Brain microvascular endothelial cell (primary cell): ENCODE results near the gene CORO7.

ENCODE experiments used
- DNase-seq: peaks from one replicate; pipeline ENCODE4 v3.0.0-alpha.2; 2020
- H3K27ac ChIP-seq: fragments of 250-450 bp; sonication (Bioruptor Pico); 2 replicates; pipeline ENCODE4 v1.5.1; 2020; ENCODE audit warnings: mild to moderate bottlenecking, moderate library complexity
- H3K27me3 ChIP-seq: fragments of 250-450 bp; sonication (Bioruptor Pico); replicated peaks from 2 replicates; pipeline ENCODE4 v1.5.1; 2020; ENCODE audit warnings: mild to moderate bottlenecking
- H3K36me3 ChIP-seq: fragments of 250-450 bp; sonication (Bioruptor Pico); replicated peaks from 2 replicates; pipeline ENCODE4 v1.5.1; 2020; ENCODE audit warnings: mild to moderate bottlenecking
- H3K4me3 ChIP-seq: 2 replicates; pipeline ENCODE4 v1.5.1; 2011; ENCODE audit warnings: low read depth, mild to moderate bottlenecking, control low read depth, low read length, moderate library complexity
- in situ Hi-C: cut with HindIII; loops from 2 replicates; pipeline ENCODE4 v1.10.0; 2017; ENCODE audit warnings: low sequenced_read_pairs, low pct_ligation_motif_present
- TF ChIP-seq, protein P1 (sequence below): IDR thresholded peaks from 2 replicates; pipeline ENCODE4 v1.5.1; 2011; ENCODE audit warnings: low read depth, mild to moderate bottlenecking, moderate library complexity, low read length, control low read depth, inconsistent platforms; ENCODE audit errors: missing control alignments

The CORO7 gene

DNA sequence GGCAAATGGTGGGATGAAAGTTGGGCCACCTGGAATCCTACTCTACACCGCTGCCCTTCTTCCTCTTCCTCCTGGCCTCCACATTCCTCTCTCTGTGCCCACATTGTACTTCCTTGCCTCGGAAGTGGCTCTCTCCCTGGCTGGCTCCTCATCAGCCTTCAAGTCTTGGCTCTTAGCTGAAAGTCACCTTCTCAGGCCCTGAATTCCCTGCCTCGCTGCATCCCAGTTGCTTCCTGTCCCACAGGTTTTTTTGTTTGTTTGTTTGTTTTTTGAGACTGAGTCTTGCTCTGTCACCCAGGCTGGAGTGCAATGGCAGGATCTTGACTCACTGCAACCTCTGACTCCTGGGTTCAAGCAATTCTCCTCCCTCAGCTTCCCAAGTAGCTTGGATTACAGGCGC, 62.7 kb downstream of the CORO7 start:
- H3K27ac ChIP-seq, result no peak overlapping the region
- no peak for DNase-seq
- in situ Hi-C loops, result no loop called here
- TF ChIP-seq, protein P1, sequence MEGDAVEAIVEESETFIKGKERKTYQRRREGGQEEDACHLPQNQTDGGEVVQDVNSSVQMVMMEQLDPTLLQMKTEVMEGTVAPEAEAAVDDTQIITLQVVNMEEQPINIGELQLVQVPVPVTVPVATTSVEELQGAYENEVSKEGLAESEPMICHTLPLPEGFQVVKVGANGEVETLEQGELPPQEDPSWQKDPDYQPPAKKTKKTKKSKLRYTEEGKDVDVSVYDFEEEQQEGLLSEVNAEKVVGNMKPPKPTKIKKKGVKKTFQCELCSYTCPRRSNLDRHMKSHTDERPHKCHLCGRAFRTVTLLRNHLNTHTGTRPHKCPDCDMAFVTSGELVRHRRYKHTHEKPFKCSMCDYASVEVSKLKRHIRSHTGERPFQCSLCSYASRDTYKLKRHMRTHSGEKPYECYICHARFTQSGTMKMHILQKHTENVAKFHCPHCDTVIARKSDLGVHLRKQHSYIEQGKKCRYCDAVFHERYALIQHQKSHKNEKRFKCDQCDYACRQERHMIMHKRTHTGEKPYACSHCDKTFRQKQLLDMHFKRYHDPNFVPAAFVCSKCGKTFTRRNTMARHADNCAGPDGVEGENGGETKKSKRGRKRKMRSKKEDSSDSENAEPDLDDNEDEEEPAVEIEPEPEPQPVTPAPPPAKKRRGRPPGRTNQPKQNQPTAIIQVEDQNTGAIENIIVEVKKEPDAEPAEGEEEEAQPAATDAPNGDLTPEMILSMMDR, result no peak
- H3K27me3 ChIP-seq, result no peaks in the 10 kb centered on the region
- H3K36me3 ChIP-seq, result no peaks in the 10 kb centered on the region
- no peak overlapping the region for H3K4me3 ChIP-seq

GRCh38 chr16:4352843-4353242, 63.6 kb downstream of the CORO7 start:
- TF ChIP-seq, protein P1, result no peak
- no peak for DNase-seq
- H3K4me3 ChIP-seq, result no peak overlapping the region
- no peaks in the 10 kb centered on the region for H3K27me3 ChIP-seq
- H3K36me3 ChIP-seq, result no peaks in the 10 kb centered on the region
- no peak overlapping the region for H3K27ac ChIP-seq
- in situ Hi-C loops, result no loop called here

DNA sequence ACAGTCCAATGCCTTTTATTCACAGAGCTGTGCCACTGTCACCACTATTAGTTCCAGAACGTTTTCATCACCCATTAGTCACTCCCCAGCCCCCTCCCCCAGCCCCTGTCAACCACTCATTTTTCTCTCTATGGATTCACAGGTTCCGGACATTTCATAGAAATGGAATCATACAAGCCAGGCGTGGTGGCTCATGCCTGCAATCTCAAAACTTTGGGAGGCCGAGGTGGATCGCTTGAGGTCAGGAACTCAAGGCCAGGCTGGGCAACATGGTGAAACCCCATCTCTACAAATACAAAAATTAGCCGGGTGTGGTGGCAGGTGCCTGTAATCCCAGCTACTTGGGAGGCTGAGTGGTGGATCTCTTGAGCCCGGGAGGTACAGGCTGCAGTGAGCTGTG, 64.5 kb downstream of the CORO7 start:
- DNase-seq, result peak; percentile 62
- H3K27me3 ChIP-seq, result no peaks in the 10 kb centered on the region
- no peaks in the 10 kb centered on the region for H3K36me3 ChIP-seq
- TF ChIP-seq, protein P1, result no peak
- H3K27ac ChIP-seq, result peak overlapping the region; percentile 64
- H3K4me3 ChIP-seq, result no peak overlapping the region
- in situ Hi-C loops, result no loop called here

- peak; percentile 91 for DNase-seq
- Histone ChIP-seq H3K4me3 (peak within 1 kb of the TSS; percentile 90), H3K27me3 (no peaks in the 10 kb centered on the region), H3K27ac (peak within 1 kb of the TSS; percentile 64), H3K36me3 (no peaks in the 10 kb centered on the region)
- TF ChIP-seq, protein P1, result no peak
- in situ Hi-C loops, result no loop called here
These were observed 65.4 kb downstream of the CORO7 start, which contains the start of gene PAM16 for GRCh38 chr16:4350787-4351659. PAM16 (minus strand) TSS chr16:4351321; CDS start chr16:4351234, 87 bp downstream.

GRCh38 chr16:4350365-4350786, 66.0 kb downstream of the CORO7 start:
- Histone ChIP-seq H3K27ac (peak overlapping the region; percentile 24), H3K4me3 (peak overlapping the region; percentile 90), H3K36me3 (no peaks in the 10 kb centered on the region), H3K27me3 (no peaks in the 10 kb centered on the region)
- DNase-seq, result no peak
- in situ Hi-C loops, result no loop called here
- TF ChIP-seq, protein P1, result no peak
